GM21526 (cell line): ENCODE measurements around the gene PRKCB.
"Not testable (repeated sequence)": the region's sequence is repeated elsewhere in the genome, so short reads cannot be mapped to it uniquely, and the experiment has no call there.

Experiments
- ATAC-seq: cut with Tn5 transposase; IDR thresholded peaks from one replicate; pipeline ENCODE4 v1.9.1; 2021; ENCODE audit warnings: moderate library complexity; ENCODE audit not compliant: unreplicated experiment, low FRiP score

Gene PRKCB

DNA sequence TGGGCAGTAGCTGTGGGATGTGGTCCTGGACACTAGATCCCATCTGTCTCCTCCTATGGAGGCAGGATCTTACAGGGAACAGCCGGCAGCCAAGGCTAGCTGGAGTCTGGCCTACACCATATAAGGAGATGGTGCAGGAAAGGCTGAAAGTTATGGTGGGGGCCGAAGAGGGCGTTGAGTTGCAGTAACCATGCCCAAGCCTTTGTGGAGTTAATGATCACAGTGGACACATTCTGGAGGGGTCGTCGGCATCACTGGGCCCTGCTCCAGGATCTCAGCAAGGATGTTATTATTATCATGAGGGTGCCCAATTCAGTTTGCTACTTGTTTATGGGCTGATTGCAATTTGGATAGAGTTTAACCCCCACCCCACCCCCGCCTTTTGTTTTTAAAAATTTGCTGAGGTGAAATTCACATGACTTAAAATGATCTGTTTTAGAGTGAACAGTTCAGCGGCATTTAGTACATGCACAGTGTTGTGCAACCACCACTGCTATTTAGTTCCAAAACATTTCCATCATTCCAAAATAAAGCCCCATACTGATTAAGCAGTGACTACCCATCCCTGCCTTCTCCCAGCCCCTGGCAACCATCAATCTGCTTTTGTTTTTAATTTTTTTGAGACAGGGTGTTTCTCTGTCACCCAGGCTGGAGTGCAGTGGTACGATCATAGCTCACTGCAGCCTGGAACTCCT is 236.0 kb downstream of the PRKCB start:
- ATAC-seq = no peak

DNA sequence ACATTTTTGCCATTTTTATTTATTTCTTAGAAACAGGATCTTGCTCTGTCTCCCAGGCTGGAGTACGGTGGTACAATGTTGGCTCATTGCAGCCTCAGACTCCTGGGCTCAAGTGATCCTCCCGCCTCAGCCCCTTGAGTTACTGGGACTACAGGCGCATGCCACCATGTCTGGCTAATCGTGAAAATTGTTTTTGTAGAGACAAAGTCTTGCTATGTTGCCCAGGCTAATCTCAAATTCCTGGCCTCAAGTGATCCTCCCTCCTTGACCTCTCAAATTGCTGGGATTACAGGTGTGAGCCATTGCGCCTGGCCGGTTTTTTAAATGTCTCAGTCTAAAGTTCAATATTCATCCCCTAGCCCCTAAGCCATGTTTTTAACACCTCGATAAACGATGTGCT is 237.5 kb downstream of the PRKCB start:
- ATAC-seq = no peak

GRCh38 chr16:24074574-24074973 is 238.8 kb downstream of the PRKCB start:
- ATAC-seq = no peak

GRCh38 chr16:24075302-24075701 is 239.5 kb downstream of the PRKCB start:
- no peak for ATAC-seq

GRCh38 chr16:24075931-24076716 is 240.3 kb downstream of the PRKCB start:
- ATAC-seq = no peak

DNA sequence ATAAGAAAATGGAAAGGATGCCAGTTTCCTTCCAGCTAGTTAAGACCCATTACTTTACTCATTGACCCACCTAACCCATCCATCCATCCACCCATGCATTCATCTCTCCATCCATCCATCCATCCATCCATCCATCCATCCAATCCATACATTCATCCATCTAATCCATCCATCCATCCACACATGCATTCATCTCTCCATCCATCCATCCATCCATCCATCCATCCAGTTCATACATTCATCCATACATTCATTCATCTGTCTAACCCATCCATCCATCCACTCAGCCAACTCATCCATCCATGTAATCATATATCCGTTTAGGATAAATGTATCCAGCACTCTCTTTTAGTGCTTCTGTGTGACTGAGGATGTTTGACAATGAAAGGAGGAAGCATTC is 241.5 kb downstream of the PRKCB start:
- no peak for ATAC-seq

DNA sequence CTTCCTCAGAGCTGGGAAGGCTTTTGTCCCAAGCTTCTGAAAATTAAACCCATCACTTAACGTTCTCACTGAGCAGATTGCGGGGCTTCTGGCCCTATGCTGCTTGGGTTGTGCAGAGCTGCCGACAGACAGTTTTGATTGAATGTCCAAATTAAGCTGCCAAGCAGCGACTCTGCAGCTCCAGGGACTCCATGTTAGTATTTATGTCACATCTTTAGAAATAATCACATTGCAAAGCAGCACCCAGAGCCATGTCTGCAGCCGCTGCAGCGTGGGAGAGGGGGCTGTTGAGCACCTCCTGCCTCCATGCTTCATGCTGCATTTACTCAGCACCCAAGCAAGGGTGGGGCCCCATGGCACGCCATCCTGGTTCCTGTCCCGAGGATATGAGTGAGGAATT is 242.2 kb downstream of the PRKCB start:
- ATAC-seq = no peak

DNA sequence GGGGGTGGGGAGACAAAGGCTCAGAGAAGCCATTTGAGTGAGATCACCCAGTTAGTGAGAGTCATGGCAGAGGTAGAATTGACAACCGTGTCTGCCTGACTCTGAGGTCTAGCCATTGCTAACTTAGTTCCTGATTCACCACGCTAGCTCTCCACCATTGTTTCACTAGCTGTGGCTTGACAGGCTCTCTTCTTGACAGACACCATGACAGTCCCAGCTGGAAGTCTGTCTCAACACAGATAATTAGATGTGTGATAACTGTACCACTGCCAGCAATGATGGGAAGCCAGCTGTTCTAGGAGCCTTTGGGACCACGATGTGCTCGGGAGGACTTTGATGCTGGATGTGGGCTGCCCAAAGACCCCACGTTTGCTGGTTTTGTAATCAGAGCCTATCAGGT is 249.9 kb downstream of the PRKCB start:
- ATAC-seq = no peak

DNA sequence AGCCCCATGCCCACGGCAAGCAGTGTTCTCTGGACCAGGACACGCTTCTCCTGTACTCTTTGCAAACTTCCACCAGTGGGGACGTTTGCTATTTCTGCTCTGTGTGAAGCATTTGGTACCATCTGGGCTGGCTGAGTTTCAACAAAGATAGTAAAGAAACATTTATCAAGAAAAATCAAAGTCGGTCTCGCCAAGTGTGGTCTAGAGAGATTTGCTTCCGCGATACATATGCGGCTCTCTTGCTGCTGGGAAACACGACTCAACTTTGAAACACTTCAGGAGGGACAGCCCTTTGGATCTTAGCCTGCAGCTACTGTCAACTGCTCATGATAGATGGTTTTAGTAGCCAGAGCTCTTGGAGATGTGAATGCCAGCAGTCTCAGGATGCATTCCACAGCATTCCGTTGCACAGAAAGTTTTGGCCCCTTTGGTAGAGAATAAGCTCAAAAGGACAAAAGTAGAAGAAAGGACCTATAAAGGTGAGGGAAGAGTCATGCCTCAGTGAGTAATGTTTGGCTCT is 252.2 kb downstream of the PRKCB start:
- ATAC-seq = no peak

DNA sequence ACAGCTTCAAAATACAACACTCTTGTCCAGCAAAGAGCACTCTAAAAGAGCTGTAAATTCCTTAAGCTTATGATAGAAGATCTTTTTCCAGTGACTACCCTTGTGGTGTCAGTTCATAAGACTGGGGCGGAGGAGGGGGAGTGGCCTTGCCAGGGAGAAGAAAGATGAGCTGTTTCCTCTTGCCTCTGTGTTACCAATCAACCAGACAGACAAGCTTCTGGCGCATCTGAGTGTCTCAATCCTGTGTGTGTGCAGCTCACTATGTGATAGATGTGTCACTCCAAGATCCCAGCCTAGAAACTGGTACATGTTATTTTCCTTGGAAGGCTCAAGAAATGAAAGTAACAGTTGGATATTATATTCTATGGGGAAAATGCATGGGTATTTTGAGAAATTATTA is 253.0 kb downstream of the PRKCB start:
- ATAC-seq = no peak

GRCh38 chr16:24091125-24091524 is 255.3 kb downstream of the PRKCB start:
- no peak for ATAC-seq

DNA sequence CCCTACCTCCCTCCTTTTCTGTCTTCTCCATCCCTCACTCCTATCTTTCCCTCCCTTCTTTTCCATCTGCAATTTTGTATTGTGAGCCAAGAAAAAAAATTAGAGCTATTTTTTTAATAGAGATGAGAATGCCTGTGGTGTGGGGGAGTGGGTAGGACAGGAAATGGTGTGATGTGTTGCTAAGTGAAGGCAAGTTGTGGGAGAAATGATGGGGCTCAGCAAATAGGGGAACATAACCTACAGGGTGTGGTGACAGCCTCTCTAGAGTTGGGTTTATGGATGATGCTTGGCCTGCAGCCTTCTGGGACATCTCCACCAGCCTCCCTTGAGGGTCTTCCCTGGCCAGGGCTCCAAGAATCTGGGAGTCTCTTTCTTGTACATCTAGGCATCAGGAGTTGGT is 257.3 kb downstream of the PRKCB start:
- no peak for ATAC-seq

GRCh38 chr16:24094660-24095059 is 258.9 kb downstream of the PRKCB start:
- no peak for ATAC-seq

GRCh38 chr16:24098896-24099295 is 263.1 kb downstream of the PRKCB start:
- ATAC-seq = no peak

DNA sequence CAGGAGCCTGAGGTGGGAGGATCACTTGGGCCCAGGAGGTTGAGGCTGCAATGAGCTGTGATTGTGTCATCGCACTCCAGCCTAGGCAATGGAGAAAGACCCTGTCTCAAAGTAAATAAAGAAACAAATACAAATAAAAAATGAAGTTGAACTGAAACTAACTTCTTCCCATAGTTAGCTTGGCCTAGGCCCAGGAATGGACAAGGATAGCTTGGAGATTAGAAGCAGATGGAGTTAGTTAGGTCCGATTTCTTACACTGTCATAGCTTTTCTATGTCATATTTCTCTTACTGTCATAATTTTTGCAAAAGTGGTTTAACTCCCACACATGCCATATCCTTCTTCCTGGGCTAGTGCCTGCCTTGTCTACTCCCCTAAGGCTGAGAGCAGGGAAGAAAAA is 265.6 kb downstream of the PRKCB start:
- no peak for ATAC-seq

DNA sequence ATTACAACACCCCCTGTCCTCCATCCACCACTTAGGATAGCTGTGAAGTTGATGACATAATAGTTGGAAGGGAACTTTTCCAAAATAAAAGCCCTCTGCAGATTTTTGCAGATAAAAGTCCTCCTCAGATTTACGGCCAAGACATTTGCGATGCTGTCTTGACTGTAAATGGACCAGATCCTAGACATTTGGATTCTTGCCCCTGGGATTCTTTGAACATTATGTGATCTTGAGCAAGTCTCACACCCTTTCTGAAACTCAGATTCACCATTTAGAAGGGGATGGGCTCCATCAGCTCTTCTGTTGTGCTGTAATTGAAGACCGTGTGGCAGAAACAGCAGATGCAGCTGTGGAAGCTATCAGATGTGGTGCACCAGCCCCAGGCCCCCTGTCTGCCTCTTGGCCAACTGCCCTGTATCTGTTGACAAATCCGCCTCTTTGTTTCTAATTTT is 266.5 kb downstream of the PRKCB start:
- no peak for ATAC-seq

GRCh38 chr16:24105471-24105870 is 269.7 kb downstream of the PRKCB start:
- ATAC-seq = not testable (repeated sequence)

- ATAC-seq = not testable (repeated sequence)
Observed at GRCh38 chr16:24108090-24108489, 272.3 kb downstream of the PRKCB start.

- no peak for ATAC-seq
Observed at GRCh38 chr16:24111724-24112302, 276.0 kb downstream of the PRKCB start.

GRCh38 chr16:24113115-24113745 is 277.4 kb downstream of the PRKCB start:
- ATAC-seq = no peak

GRCh38 chr16:24114876-24115275 is 279.1 kb downstream of the PRKCB start:
- no peak for ATAC-seq
